H1 (cell line): ENCODE results near the gene ARHGAP24. TPM values are rescaled to one million over a fixed set of nuclear protein-coding genes. Genes with fewer than 3 reads are reported as not detected.

ENCODE experiments used
- CHD2 ChIP-seq: IDR thresholded peaks from 2 replicates; pipeline ENCODE4 v1.6.1; 2012; ENCODE audit warnings: low read length, improper control_type of control experiment
- CTCF ChIP-seq, 3 experiments: IDR thresholded peaks; 1 replicate in 2 of 3; 2 replicates in 1 of 3; pipeline versions ENCODE4 v1.5.1 to v1.6.1; 2011; ENCODE audit warnings: low read length in 3 of 3, mild to moderate bottlenecking in 3 of 3, inconsistent platforms in 2 of 3, low read depth in 1 of 3, moderate library complexity in 1 of 3; ENCODE audit not compliant: insufficient read depth in 1 of 3; ENCODE audit errors: control extremely low read depth in 1 of 3
- JUND ChIP-seq: IDR thresholded peaks from 2 replicates; pipeline ENCODE4 v1.6.1; 2011; ENCODE audit warnings: mild to moderate bottlenecking, improper control_type of control experiment, low read length
- KDM4A ChIP-seq: IDR thresholded peaks from one replicate; pipeline ENCODE4 v1.7.1; 2012; ENCODE audit warnings: low read depth, mild to moderate bottlenecking, moderate library complexity, low read length, inconsistent platforms; ENCODE audit not compliant: severe bottlenecking
- RBBP5 ChIP-seq: IDR thresholded peaks from 2 replicates; pipeline ENCODE4 v1.7.1; 2012; ENCODE audit warnings: low read depth, mild to moderate bottlenecking, inconsistent platforms, low read length, moderate library complexity, borderline replicate concordance
- SIN3A ChIP-seq, 2 experiments: IDR thresholded peaks in 1 of 2; conservative IDR thresholded peaks in 1 of 2; 2 replicates each; pipeline ENCODE4 v1.6.1; 2011 to 2012; ENCODE audit warnings: low read length in 2 of 2, improper control_type of control experiment in 1 of 2, low read depth in 1 of 2, mild to moderate bottlenecking in 1 of 2
- TBP ChIP-seq: IDR thresholded peaks from 2 replicates; pipeline ENCODE4 v1.6.1; 2011; ENCODE audit warnings: low read depth, low read length, improper control_type of control experiment
- polyA plus RNA-seq, 7 experiments: library from polyadenylated mRNA; depleted of rRNA in 3 of 7; stranded (reverse) in 5 of 7; unstranded in 2 of 7; fragments of >200 nt in 5 of 7; fragments of 200-250 nt in 2 of 7; gene quantifications; 1 replicate in 5 of 7; 2 replicates in 1 of 7; 4 replicates in 1 of 7; pipeline versions ENCODE4 v1.2.1 to v1.2.3, GENCODE V29; 2011 to 2013; ENCODE audit warnings: missing spikeins in 2 of 7, mixed read lengths in 2 of 7
- total RNA-seq: library from RNA; stranded (reverse); fragmentation: NEBNext Ultra II Directional; extraction: Animal tissue kit (Norgen Biotek cat#: 25700); gene quantifications from 2 replicates; pipeline ENCODE4 v1.2.1, GENCODE V29; 2021
- TF ChIP-seq, protein P1 (sequence below): fragments of 300-600 bp; sonication (generic); IDR thresholded peaks from 2 replicates; pipeline ENCODE4 v1.7.1; 2012; ENCODE audit warnings: low read length, moderate library complexity, mild to moderate bottlenecking, inconsistent platforms; ENCODE audit not compliant: insufficient replicate concordance

Gene ARHGAP24
- total and polyA plus RNA-seq, 2 of the 8 experiments (the other 6 are each of a cell fraction or from before 2014, with no cell fraction given), result 0.08 to 0.50 TPM

- TF ChIP-seq, protein P1, sequence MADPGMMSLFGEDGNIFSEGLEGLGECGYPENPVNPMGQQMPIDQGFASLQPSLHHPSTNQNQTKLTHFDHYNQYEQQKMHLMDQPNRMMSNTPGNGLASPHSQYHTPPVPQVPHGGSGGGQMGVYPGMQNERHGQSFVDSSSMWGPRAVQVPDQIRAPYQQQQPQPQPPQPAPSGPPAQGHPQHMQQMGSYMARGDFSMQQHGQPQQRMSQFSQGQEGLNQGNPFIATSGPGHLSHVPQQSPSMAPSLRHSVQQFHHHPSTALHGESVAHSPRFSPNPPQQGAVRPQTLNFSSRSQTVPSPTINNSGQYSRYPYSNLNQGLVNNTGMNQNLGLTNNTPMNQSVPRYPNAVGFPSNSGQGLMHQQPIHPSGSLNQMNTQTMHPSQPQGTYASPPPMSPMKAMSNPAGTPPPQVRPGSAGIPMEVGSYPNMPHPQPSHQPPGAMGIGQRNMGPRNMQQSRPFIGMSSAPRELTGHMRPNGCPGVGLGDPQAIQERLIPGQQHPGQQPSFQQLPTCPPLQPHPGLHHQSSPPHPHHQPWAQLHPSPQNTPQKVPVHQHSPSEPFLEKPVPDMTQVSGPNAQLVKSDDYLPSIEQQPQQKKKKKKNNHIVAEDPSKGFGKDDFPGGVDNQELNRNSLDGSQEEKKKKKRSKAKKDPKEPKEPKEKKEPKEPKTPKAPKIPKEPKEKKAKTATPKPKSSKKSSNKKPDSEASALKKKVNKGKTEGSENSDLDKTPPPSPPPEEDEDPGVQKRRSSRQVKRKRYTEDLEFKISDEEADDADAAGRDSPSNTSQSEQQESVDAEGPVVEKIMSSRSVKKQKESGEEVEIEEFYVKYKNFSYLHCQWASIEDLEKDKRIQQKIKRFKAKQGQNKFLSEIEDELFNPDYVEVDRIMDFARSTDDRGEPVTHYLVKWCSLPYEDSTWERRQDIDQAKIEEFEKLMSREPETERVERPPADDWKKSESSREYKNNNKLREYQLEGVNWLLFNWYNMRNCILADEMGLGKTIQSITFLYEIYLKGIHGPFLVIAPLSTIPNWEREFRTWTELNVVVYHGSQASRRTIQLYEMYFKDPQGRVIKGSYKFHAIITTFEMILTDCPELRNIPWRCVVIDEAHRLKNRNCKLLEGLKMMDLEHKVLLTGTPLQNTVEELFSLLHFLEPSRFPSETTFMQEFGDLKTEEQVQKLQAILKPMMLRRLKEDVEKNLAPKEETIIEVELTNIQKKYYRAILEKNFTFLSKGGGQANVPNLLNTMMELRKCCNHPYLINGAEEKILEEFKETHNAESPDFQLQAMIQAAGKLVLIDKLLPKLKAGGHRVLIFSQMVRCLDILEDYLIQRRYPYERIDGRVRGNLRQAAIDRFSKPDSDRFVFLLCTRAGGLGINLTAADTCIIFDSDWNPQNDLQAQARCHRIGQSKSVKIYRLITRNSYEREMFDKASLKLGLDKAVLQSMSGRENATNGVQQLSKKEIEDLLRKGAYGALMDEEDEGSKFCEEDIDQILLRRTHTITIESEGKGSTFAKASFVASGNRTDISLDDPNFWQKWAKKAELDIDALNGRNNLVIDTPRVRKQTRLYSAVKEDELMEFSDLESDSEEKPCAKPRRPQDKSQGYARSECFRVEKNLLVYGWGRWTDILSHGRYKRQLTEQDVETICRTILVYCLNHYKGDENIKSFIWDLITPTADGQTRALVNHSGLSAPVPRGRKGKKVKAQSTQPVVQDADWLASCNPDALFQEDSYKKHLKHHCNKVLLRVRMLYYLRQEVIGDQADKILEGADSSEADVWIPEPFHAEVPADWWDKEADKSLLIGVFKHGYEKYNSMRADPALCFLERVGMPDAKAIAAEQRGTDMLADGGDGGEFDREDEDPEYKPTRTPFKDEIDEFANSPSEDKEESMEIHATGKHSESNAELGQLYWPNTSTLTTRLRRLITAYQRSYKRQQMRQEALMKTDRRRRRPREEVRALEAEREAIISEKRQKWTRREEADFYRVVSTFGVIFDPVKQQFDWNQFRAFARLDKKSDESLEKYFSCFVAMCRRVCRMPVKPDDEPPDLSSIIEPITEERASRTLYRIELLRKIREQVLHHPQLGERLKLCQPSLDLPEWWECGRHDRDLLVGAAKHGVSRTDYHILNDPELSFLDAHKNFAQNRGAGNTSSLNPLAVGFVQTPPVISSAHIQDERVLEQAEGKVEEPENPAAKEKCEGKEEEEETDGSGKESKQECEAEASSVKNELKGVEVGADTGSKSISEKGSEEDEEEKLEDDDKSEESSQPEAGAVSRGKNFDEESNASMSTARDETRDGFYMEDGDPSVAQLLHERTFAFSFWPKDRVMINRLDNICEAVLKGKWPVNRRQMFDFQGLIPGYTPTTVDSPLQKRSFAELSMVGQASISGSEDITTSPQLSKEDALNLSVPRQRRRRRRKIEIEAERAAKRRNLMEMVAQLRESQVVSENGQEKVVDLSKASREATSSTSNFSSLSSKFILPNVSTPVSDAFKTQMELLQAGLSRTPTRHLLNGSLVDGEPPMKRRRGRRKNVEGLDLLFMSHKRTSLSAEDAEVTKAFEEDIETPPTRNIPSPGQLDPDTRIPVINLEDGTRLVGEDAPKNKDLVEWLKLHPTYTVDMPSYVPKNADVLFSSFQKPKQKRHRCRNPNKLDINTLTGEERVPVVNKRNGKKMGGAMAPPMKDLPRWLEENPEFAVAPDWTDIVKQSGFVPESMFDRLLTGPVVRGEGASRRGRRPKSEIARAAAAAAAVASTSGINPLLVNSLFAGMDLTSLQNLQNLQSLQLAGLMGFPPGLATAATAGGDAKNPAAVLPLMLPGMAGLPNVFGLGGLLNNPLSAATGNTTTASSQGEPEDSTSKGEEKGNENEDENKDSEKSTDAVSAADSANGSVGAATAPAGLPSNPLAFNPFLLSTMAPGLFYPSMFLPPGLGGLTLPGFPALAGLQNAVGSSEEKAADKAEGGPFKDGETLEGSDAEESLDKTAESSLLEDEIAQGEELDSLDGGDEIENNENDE, result no peak
- TF ChIP-seq RBBP5 (no peak), CHD2 (no peak), JUND (no peak), SIN3A (conservative IDR thresholded peaks at IDR 0.05 in 1 of 2, IDR thresholded peaks at IDR 0.05 in 1 of 2; ENCODE audit: low read depth in 1 of 2, low read length in 2 of 2) (no peak), TBP (no peak), CTCF (IDR thresholded peaks at IDR 0.05; ENCODE audit: control extremely low read depth in 1 of 3, insufficient read depth in 1 of 3, low read depth in 1 of 3, low read length in 3 of 3) (no peak), KDM4A (no peak)
Observed at GRCh38 chr4:85569730-85570299, 94.9 kb downstream of the ARHGAP24 start (continued).
